Glutamatergic neuron (in vitro differentiated cells): ENCODE measurements around the gene RTL5. TPM values are rescaled to one million over a fixed set of nuclear protein-coding genes. Genes with fewer than 3 reads are reported as not detected.
A peak's percentile ranks its signal among the peaks of the same experiment; 100 is the strongest.

ENCODE experiments used
- DNase-seq: peaks from one replicate; pipeline ENCODE4 v3.0.0; 2022
- H3K27ac Mint-ChIP-seq: one replicate; pipeline ENCODE4 v1.8.0; 2020; ENCODE audit warnings: mild to moderate bottlenecking, mixed read lengths, inconsistent platforms; ENCODE audit not compliant: unreplicated experiment
- H3K27me3 Mint-ChIP-seq: one replicate; pipeline ENCODE4 v1.8.0; 2020; ENCODE audit warnings: mild to moderate bottlenecking, moderate library complexity, mixed read lengths, inconsistent platforms; ENCODE audit not compliant: unreplicated experiment
- H3K36me3 Mint-ChIP-seq: one replicate; pipeline ENCODE4 v1.8.0; 2020; ENCODE audit warnings: mild to moderate bottlenecking, mixed read lengths, inconsistent platforms; ENCODE audit not compliant: unreplicated experiment
- H3K4me1 Mint-ChIP-seq: one replicate; pipeline ENCODE4 v1.8.0; 2020; ENCODE audit warnings: mild to moderate bottlenecking, low read depth, mixed read lengths, inconsistent platforms; ENCODE audit not compliant: unreplicated experiment
- H3K4me3 Mint-ChIP-seq: one replicate; pipeline ENCODE4 v1.8.0; 2020; ENCODE audit warnings: mild to moderate bottlenecking, mixed read lengths, inconsistent platforms; ENCODE audit not compliant: unreplicated experiment
- H3K9me3 Mint-ChIP-seq: one replicate; pipeline ENCODE4 v1.8.0; 2020; ENCODE audit warnings: mild to moderate bottlenecking, moderate library complexity, mixed read lengths, inconsistent platforms; ENCODE audit not compliant: unreplicated experiment
- total RNA-seq: library from RNA; stranded (reverse); fragmentation: NEBNext Ultra II Directional; extraction: Animal tissue kit (Norgen Biotek cat#: 25700); gene quantifications from one replicate; pipeline ENCODE4 v1.2.1, GENCODE V29; 2021; ENCODE audit not compliant: unreplicated experiment
- TF ChIP-seq, protein P1 (sequence below): fragments of 200-600 bp; sonication (generic); IDR thresholded peaks from one replicate; pipeline ENCODE4 v1.5.0; 2021; ENCODE audit not compliant: partially characterized antibody, unreplicated experiment

RTL5 gene
- total RNA-seq, 1 donor from 2014 or later = 18.2 TPM

GRCh38 chrX:72127332-72127731 is 4.4 kb downstream of the RTL5 start:
- H3K36me3 Mint-ChIP-seq = peaks cover 16% of the 10 kb centered on the region
- H3K27me3 Mint-ChIP-seq = peaks cover 8% of the 10 kb centered on the region
- H3K4me3 Mint-ChIP-seq = no peak overlapping the region
- DNase-seq = no peak
- H3K27ac Mint-ChIP-seq = no peak overlapping the region
- peaks cover 3% of the 10 kb centered on the region for H3K9me3 Mint-ChIP-seq
- H3K4me1 Mint-ChIP-seq = peaks cover 12% of the 10 kb centered on the region
- TF ChIP-seq, protein P1, sequence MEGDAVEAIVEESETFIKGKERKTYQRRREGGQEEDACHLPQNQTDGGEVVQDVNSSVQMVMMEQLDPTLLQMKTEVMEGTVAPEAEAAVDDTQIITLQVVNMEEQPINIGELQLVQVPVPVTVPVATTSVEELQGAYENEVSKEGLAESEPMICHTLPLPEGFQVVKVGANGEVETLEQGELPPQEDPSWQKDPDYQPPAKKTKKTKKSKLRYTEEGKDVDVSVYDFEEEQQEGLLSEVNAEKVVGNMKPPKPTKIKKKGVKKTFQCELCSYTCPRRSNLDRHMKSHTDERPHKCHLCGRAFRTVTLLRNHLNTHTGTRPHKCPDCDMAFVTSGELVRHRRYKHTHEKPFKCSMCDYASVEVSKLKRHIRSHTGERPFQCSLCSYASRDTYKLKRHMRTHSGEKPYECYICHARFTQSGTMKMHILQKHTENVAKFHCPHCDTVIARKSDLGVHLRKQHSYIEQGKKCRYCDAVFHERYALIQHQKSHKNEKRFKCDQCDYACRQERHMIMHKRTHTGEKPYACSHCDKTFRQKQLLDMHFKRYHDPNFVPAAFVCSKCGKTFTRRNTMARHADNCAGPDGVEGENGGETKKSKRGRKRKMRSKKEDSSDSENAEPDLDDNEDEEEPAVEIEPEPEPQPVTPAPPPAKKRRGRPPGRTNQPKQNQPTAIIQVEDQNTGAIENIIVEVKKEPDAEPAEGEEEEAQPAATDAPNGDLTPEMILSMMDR = no peak

DNA sequence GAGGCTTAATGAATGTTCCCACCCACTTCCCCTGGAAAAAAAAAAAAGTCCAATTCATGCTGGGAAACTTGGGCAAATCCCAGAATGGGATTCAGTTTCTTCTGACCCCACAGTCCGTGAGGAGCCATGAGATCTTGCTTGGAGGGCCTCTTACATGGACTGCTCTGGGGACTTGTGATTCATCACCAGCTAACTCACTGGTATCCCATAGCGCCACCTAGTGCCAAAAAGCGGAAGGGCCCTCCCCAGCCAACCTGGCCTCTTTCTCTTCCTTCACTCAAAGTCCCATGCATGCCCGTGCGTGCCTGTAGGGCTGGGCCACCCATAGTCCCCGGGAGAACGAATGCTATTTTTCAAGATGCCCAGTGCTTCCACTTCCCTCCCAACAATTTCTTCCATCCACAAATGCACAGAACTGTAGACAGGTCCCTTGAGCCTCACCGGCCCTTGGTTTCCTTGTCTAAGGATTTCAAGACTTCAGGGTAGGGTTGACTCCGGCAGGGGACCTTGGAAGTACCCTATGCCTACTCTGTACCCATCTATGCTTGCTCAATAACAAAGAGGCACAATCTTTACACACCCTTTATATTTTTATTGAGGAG is 5.1 kb downstream of the RTL5 start:
- H3K4me3 Mint-ChIP-seq = no peak overlapping the region
- TF ChIP-seq, protein P1 = peak; percentile 76
- peak overlapping the region; percentile 33 for H3K27ac Mint-ChIP-seq
- peaks cover 16% of the 10 kb centered on the region for H3K36me3 Mint-ChIP-seq
- H3K9me3 Mint-ChIP-seq = peaks cover 3% of the 10 kb centered on the region
- peaks cover 12% of the 10 kb centered on the region for H3K4me1 Mint-ChIP-seq
- peak; percentile 87 for DNase-seq
- H3K27me3 Mint-ChIP-seq = peaks cover 5% of the 10 kb centered on the region

GRCh38 chrX:72126048-72126415 is 5.7 kb downstream of the RTL5 start:
- no peak overlapping the region for H3K27ac Mint-ChIP-seq
- H3K9me3 Mint-ChIP-seq = peaks cover 3% of the 10 kb centered on the region
- TF ChIP-seq, protein P1 = no peak
- H3K36me3 Mint-ChIP-seq = peaks cover 16% of the 10 kb centered on the region
- no peak overlapping the region for H3K4me3 Mint-ChIP-seq
- peaks cover 12% of the 10 kb centered on the region for H3K4me1 Mint-ChIP-seq
- H3K27me3 Mint-ChIP-seq = peaks cover 5% of the 10 kb centered on the region
- DNase-seq = no peak

DNA sequence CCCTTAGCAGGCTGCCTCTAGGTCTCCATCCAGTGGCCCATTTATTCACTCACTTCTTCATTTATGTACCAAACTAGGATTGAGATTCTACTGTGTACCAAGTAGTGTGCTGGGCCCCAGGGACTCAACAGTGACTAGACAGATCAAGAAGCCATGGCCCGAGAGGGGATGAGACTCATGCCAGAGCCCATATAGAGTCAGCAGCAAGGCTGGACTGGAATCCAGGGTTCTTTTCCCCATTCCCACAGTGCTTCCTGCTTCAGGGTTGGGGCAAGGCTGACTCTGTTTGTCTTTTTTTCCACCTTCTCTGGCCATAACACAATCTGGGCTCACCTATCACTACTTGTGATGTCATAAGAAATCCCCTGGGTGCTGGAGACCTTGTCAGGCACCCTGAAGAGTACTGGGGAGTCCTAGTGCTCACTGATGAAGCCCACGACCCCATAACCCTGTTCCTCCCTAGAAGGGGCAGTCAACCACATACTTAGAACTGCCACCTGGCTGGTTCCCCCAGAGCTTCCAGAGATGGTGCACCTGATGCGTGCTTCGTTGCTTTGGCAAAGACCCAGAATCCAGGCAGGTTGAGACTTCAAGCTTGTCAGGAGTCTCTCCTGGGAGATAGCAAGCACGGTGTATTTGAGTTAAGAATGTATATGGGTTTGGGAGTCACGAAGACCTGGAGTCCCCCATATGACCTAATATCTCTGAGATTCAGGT is 6.2 kb downstream of the RTL5 start:
- TF ChIP-seq, protein P1 = no peak
- H3K9me3 Mint-ChIP-seq = peaks cover 3% of the 10 kb centered on the region
- peaks cover 16% of the 10 kb centered on the region for H3K36me3 Mint-ChIP-seq
- no peak for DNase-seq
- no peak overlapping the region for H3K4me3 Mint-ChIP-seq
- peaks cover 12% of the 10 kb centered on the region for H3K4me1 Mint-ChIP-seq
- H3K27ac Mint-ChIP-seq = no peak overlapping the region
- H3K27me3 Mint-ChIP-seq = peaks cover 5% of the 10 kb centered on the region

DNA sequence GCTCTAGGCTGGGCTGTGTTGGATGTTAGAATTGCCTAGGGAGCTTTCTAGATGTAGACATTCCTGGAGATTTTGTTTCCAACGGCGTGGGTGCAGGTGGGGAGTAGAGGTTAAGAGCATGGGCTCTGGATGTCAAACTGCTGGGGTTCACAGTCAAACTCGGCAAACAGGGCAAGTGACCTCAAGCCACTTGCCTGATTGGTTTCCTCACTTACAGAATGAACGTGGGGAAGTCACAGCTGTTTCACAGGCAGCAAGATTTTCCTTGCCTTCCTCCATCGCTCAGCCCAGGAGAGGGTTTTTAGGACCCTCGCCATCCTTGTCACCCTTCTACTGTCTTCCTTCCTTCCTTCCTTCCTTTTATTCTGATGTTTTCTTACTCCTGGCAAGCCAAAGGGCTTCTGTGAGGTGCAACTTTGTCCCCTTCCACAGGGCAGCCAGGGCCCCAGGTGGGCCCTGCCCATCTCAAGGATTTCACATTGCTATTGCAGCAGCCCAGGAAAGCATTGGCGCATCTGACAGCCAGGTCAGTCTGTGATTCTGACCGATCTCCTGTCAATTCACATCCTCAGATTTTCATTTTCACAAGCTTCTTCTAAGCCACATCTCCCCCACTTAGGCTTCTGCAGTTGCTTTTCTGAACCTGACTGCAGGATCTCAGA is 7.0 kb downstream of the RTL5 start:
- peaks cover 12% of the 10 kb centered on the region for H3K4me1 Mint-ChIP-seq
- TF ChIP-seq, protein P1 = no peak
- H3K4me3 Mint-ChIP-seq = peak overlapping the region; percentile 28
- no peaks in the 10 kb centered on the region for H3K9me3 Mint-ChIP-seq
- no peak for DNase-seq
- peaks cover 2% of the 10 kb centered on the region for H3K27me3 Mint-ChIP-seq
- H3K36me3 Mint-ChIP-seq = peaks cover 8% of the 10 kb centered on the region
- no peak overlapping the region for H3K27ac Mint-ChIP-seq
